GM23248 (cell line): Measurements from ENCODE around the gene KRTAP10-8.

Experiments used
- EZH2 ChIP-seq: fragments of 200-600 bp; sonication (generic); IDR thresholded peaks from 2 replicates; pipeline ENCODE4 v1.6.1; 2018; ENCODE audit warnings: antibody characterized with exemption, mild to moderate bottlenecking; ENCODE audit not compliant: insufficient read depth, poor library complexity, severe bottlenecking
- EZH2phosphoT487 ChIP-seq: fragments of 200-600 bp; sonication (generic); IDR thresholded peaks from 2 replicates; pipeline ENCODE4 v1.6.1; 2018; ENCODE audit warnings: antibody characterized with exemption, moderate library complexity, mild to moderate bottlenecking, low read depth; ENCODE audit not compliant: insufficient read depth

GRCh38 chr21:44658541-44658910 is 46.6 kb downstream of the KRTAP10-8 start:
- TF ChIP-seq EZH2 (no peak), EZH2phosphoT487 (no peak)
